T-helper 2 cell (primary cell): ENCODE measurements around the gene ABCA13.
A peak's percentile ranks its signal among the peaks of the same experiment; 100 is the strongest.

Experiments
- DNase-seq, 5 experiments: peaks; one replicate each; pipeline versions ENCODE4 v3.0.0 to v3.0.0-alpha.2; 2012 to 2022

ABCA13 gene

GRCh38 chr7:48242846-48243245 lies 71.6 kb downstream of the ABCA13 start:
- DNase-seq, result no peak

DNA sequence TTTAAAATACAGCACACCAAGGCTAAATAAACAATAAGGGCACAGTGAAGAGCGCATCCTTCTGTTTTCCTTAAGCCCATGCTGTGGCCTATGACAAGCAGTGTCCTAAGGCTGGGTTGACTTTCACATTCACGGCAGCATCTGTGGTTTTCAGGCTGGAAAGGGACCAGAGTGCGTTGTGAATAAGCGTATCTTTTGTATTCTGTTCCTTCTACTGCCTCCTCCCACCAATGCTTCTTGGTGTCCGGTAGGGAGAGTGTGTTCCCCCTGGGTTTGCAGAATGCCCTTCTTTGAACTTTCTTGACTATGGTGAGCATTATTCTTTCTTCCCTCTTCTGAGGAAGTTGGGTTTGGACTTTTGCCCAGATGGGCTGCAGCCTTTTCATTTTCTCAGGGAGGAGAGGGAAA lies 73.6 kb downstream of the ABCA13 start:
- DNase-seq, result no peak

DNA sequence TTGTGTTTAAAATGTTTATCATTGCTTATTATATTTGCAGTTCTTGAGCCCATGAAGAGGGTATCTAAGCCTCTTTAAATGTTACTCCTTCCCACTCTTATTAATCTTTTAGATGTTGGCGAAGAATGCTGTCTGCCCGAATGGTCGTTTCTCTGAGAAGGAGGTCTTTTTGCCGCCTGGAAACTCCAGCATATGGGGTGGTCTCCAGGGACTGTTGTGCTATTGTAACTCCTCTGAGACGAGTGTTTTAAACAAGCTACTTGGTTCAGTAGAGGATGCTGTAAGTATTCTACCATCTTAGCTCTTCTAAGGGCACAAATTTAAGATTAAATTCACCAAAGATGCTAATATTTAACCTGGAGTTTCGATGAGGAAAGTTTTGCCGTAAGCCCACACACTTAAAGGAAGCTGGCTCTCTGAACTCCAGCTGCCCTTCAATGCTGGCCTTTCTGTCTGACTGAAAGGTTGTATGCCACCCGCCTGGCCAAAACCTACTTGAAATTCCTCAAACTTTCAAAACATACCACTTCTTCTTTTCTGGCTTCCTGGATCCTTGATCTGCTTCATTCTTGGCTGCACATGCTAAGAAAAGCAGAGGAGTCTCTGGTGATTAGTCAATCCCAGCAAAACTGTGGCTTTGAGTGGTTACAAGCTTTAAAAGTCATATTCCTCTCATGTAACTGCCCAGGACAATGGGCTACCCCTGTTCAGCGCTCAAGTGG lies 74.7 kb downstream of the ABCA13 start:
- DNase-seq, result no peak

- DNase-seq, result no peak
These were observed 77.9 kb downstream of the ABCA13 start for GRCh38 chr7:48249166-48249565.

GRCh38 chr7:48250441-48250951 lies 79.2 kb downstream of the ABCA13 start:
- no peak for DNase-seq

GRCh38 chr7:48251766-48252165 lies 80.5 kb downstream of the ABCA13 start:
- DNase-seq, result peak in 1 of 5 experiments; percentile 84

GRCh38 chr7:48252995-48253394 lies 81.7 kb downstream of the ABCA13 start:
- DNase-seq, result peak in 1 of 5 experiments; percentile 11

- DNase-seq, result peak in 1 of 5 experiments; percentile 84
These were observed 83.8 kb downstream of the ABCA13 start for GRCh38 chr7:48255046-48255445.

GRCh38 chr7:48259463-48260280 lies 88.4 kb downstream of the ABCA13 start:
- no peak for DNase-seq

DNA sequence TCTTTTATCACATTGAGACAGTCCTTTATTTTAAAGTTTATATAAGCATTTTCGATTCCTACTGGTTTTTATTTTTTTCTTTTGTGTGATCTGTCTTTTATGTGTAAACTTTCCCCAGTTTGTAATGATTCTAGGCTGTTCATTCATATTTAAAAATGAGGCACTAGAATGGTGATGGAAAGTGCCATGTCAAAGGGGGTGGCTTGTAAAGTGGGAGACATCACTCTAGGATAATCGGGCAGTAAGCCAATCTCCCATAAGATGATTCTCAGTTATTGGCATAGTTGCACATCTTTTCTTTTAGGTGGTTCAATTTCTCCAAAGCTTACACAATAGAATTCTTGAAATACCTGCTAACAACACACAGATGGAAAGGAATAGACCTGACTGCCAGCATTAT lies 90.4 kb downstream of the ABCA13 start:
- DNase-seq, result no peak

- no peak for DNase-seq
These were observed 91.5 kb downstream of the ABCA13 start for GRCh38 chr7:48262606-48263310.

DNA sequence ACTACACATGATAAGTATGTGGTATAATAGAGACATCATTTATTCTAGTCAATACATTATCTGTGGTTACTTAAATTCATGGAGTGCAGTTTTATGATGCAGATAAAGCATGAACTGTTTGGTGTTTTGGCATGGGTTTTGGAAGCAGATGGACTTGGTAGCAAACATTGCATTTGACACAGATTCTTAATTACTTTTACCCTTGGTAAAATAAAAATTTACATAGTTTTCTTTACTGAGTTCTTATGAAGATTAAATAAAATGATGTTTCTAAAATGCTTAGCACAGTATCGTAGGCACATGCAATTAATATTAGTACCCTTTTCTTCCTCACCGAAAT lies 92.0 kb downstream of the ABCA13 start:
- DNase-seq, result no peak

- DNase-seq, result no peak
These were observed 97.8 kb downstream of the ABCA13 start for GRCh38 chr7:48269066-48269465.

GRCh38 chr7:48274662-48275061 lies 103.4 kb downstream of the ABCA13 start:
- DNase-seq, result no peak

DNA sequence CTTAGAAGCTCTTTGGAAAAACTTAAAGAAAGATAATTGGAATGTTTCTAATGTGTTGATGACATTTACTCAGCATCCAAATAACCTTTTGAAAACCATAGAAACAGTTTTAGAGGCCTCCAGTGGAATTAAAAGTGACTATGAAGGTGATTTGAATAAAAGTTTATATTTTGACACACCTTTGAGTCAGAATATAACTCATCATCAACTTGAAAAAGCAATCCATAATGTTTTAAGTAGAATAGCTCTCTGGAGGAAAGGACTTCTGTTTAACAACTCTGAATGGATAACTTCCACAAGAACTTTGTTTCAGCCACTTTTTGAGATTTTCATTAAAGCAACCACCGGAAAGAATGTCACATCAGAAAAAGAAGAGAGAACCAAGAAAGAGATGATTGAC lies 108.2 kb downstream of the ABCA13 start:
- DNase-seq, result no peak

- DNase-seq, result peak in 1 of 5 experiments; percentile 57
These were observed 108.8 kb downstream of the ABCA13 start for GRCh38 chr7:48280100-48280499.

DNA sequence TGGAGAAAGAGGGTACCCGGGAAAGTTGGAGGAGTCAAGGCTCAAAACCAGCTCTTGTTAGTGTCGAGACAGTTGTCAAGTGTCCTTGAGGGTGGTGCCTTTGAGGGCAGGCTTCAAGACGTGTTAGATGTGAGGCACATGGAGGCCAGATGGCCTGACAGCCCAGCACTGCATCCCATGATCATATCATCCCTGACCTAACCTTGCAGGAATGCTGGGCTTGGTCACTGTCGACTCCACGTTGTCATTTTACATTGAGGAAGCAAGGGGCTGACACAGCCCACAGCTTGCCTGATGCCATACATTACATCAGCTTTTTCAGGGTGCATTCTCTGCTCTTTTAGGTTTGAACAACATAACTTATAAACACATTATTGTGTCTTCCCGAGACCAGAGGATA lies 114.1 kb downstream of the ABCA13 start:
- no peak for DNase-seq

DNA sequence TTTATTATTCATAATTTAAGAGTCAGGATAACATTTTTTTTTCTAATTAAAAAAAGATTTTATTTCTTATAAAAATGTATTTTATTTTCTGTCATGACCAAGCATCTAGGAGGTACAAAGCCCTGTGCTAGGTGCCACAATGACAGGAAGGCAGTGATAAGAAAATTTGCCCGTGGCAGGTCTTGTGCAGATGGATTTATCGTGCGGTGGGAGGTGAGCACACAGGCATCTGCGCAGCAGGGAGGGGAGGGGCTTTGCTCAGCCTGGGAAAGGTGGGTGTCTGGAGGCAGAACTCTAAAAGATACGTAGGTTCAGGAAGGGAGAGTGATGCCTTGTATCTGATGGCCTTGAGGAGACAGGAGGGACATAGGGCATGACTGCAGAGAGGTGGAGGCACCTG lies 115.6 kb downstream of the ABCA13 start:
- no peak for DNase-seq

DNA sequence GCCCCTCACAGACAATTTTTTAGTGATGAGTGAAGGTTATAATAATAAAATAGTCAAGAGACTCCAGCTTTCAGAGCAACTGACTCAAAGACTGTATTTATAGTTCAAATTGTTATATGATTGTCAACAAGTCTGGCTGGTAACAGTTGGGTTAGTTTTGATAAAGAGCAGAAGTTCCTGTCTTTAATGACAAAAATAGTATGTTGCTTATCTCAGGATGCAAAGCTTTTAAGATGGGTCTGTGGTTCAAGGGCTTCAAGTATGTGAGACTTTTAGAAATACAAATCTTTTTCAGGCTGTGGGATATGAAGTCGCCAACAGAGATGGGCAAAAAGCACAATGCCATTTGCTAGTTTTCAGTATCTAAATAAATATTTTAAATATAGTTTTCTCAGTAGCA lies 118.4 kb downstream of the ABCA13 start:
- no peak for DNase-seq

DNA sequence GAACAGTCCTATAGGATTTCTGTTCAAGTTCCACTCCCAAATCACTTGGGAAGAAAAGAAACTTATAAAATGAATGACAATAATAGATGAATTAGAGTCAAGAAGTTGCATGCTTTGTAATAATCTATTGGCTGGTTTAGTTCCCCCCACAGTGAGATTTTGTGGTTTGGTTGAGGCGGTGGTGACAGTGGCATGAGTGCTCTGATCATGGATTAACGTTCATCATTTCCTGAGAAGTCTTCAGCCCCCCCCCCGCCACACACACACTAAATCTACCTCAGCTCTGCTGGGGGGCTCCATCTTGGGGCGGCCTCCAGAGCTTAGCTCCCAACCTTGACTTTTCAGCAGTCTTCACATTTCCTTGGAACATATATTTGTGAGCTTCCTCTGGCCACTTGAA lies 121.7 kb downstream of the ABCA13 start:
- DNase-seq, result peak in 1 of 5 experiments; percentile 55

DNA sequence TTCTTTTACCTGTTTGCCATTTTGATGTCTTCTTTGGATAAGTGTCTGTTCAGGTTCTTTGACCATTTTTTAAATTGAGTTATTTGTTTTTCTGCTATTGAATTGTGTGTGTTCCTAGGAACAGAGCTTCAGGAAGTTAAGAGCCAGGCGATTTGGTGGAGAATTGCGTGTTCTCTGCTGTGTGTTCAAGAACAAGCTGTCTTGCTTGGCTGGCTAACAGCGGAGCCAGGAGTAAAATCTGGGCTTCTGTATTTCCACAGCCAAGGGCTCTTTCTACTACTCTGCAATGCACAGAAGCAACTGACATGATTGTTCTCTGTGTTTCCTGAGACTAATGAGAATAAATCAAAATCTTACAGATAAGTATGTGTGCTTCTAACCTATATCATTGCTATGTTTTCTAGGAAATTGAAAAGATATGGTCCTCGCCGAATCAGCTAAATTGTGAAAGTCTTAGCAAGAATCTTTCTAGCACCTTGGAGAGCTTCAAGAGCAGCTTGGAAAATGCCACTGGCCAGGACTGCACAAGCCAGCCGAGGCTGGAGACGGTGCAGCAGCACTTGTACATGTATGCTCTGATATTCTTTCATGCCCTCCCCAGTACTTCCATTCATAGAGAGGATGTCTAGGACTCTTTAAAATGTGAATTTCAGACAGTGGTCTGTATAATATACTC lies 124.2 kb downstream of the ABCA13 start:
- DNase-seq, result no peak

GRCh38 chr7:48296966-48297365 lies 125.7 kb downstream of the ABCA13 start:
- no peak for DNase-seq

DNA sequence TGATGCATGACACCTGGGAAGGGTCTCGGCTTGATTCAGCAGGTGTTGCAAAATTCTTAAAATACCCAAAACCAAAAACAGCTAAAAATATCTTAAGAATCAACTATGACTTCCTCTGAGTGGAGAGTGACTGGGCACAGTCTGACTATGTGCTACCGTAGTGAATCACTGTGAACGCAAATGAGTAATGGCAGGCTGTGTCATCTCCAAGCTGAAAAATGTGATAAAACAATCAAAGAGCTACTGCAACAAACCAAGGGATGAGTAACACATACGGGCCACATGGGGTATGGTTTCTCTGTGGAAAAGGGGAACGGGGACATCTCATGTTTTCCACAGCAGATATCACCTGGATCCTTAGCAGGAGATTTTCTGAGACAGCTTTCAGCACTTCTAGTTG lies 127.5 kb downstream of the ABCA13 start:
- peak in 1 of 5 experiments; percentile 67 for DNase-seq
